Right ventricle myocardium inferior (tissue), 1 donor: ENCODE measurements around the gene KATNA1. TPM values are rescaled to one million over a fixed set of nuclear protein-coding genes. Genes with fewer than 3 reads are reported as not detected.
"Not testable (repeated sequence)": the region's sequence is repeated elsewhere in the genome, so short reads cannot be mapped to it uniquely, and the experiment has no call there.

ENCODE experiments used
- ATAC-seq: fragments of 200-7000 bp; cut with Tn5 transposase; one replicate; pipeline ENCODE4 v1.9.1; 2020; ENCODE audit warnings: mild to moderate bottlenecking, moderate library complexity
- DNase-seq: peaks from one replicate; pipeline ENCODE4 v3.0.0; 2021; ENCODE audit errors: missing footprints
- intact Hi-C: fragments of 100-400 bp; cut with DNase I; formaldehyde crosslinking; loops from one replicate; pipeline ENCODE4 v1.11.0; 2022
- long read RNA-seq: library from polyadenylated mRNA; unstranded; transcript quantifications from one replicate; pipeline ENCODE4 v2.0.0, GENCODE V29; 2021
- total RNA-seq: library from RNA; stranded (reverse); fragmentation: NEBNext Ultra II Directional; extraction: Animal tissue kit (Norgen Biotek cat#: 25700); gene quantifications from one replicate; pipeline ENCODE4 v1.2.1, GENCODE V29; 2021
- donor health status: DM: no; HTN: yes; CAD: no; lungs with severe emphysema.

KATNA1 gene
- 11.4 TPM for total RNA-seq
- long read RNA-seq, transcript KATNA1-203 (11 exons, 1,984 nt) = major isoform, 13 of 14 reads
- long read RNA-seq, partial matches to known transcripts = 1 of 14 reads
- long read RNA-seq, other reads (novel, unspliced or antisense) = 0 of 14 reads

DNA sequence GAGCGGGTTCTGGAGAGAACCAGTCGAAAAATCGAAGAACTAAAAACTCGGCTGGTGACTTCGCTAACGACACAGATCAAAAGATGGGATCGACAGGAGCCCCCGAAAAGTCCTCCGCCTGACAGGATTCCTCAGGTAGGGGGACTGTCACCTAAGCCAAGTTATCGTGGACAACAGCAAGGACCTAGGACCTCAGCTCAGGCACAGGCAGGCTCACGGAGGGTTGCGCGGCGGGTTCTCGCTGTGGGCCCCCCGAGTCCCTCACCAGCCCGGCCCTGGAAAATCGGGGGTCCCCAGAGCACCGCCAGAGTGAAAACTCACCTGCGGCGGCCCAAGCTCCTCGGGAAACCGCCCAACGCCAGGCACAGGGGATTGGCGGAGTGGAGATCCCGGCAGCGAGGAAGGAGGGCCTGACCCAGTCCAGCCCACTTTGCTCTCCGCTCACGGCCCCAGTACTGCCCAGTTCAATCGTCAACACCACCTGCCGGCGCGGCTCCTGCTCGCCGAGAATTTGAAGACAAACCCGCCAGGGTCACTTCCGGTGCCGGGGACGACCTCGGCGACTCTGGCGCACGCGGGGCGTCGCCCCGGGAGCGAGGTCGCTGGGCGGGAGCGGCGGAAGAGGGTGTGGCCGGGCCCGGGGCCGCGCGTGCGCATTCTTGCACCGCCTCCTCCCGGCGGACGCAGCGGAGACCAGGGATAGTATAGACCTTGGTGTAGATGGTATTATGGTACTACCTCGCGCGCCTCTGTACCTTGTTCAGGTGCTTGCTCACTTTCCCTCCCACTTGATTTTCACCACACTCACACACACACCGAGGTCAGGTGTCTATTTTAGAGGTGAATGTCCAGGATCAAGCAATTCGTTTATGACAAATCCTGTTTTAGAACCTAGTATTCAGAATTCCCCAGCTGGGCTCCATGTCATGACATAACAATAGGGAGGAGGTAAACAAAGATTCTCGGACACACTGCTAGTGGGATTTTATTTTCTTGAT lies at the start of gene KATNA1:
KATNA1 (minus strand) TSS at position 567 of the 998 bp plus-strand sequence. CDS start 10,167 bp downstream, outside the sequence.
- intact Hi-C loops = loop anchor here (2.0 to 5.0 kb wide), 2 partner anchors 68 to 81 kb away; partner anchors contain the start of gene GINM1
- DNase-seq (peak; percentile 93), ATAC-seq (peak; percentile 98)

- ATAC-seq (no peak), DNase-seq (no peak)
- intact Hi-C loops = no loop called here
These were observed 49.7 kb upstream of the KATNA1 start for GRCh38 chr6:149698175-149698574.

DNA sequence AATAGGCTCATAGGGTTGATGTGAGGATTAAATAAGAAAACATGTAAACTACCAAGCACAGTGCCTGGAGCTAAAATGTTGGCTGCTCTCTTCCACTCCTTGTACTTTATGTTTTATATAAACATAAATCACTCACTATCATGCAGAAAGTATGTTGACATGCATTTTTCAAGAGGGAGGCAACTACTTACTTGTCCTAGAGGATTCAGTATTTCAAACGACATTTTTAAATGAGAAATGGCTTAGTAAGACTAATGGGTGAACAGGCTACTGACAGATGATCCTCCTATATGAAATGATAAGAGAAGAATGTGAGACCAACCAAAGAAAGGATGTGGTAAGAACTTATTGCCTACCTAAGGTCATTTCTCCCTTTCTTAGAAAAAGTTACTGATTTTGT lies 48.4 kb upstream of the KATNA1 start:
- intact Hi-C loops = no loop called here
- ATAC-seq = no peak
- DNase-seq = no peak

GRCh38 chr6:149694921-149695320 lies 46.4 kb upstream of the KATNA1 start:
- no peak for ATAC-seq
- no peak for DNase-seq
- intact Hi-C loops = no loop called here

DNA sequence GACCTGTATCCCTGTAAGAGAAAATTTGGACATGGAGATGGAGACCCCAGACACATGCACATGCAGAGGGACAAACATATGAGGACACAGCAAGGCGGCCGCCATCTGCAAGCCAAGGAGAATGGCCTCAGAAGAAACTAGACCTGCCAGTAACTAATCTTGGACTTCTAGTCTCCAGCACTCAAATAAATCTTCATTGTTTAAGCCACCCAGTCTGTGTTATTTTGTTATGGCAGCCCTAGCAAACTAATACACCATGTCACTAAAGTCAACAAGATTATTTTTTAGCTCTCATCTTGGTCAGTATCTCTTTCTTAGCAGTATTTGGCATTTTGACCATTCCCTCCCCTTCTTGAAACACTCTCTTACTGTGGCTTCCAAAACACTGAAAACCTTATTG lies 42.7 kb upstream of the KATNA1 start:
- intact Hi-C loops = no loop called here
- ATAC-seq (no peak), DNase-seq (no peak)

- intact Hi-C loops = no loop called here
- ATAC-seq = peak; percentile 37
- DNase-seq = no peak
These were observed 37.7 kb upstream of the KATNA1 start for GRCh38 chr6:149686230-149686629.

GRCh38 chr6:149683256-149683859 lies 34.8 kb upstream of the KATNA1 start:
- peak; percentile 82 for ATAC-seq
- intact Hi-C loops = no loop called here
- no peak for DNase-seq

DNA sequence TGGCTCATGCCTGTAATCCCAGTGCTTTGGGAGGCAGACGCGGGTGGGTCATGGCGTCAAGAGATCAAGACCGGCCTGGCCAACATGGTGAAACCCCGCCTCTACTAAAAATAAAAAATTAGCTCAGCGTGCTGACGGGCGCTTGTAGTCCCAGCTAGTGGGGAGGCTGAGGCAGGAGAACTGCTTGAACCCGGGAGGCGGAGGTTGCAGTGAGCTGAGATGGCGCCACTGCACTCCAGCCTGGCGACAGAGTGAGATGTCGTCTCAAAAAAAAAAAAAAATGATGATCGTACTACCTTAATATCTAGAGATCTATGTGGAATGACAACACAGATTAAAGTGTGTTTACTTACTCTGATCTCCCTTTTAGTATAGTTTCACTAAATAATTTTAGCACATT lies 33.3 kb upstream of the KATNA1 start:
- DNase-seq, ATAC-seq, intact Hi-C loops: not testable (repeated sequence)

DNA sequence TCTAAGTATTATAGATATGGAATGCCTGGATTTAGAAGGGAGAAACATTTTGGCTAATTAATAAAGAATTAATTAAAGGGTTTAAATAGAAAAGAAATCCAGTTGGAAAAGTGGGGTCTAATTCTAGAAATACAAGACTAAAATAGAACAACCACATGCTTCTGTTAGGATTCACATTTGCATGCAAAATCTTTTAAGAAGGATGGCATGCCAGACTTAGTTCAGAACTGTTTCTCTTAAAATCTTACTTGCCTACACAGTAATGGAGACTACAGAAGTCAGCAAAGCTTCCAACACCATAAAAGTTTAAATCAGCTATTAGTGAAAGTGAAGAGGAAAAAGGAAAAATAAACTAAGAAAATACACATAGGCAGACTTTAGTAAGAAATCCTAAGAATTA lies 32.7 kb upstream of the KATNA1 start:
- intact Hi-C loops = no loop called here
- no peak for ATAC-seq
- no peak for DNase-seq

DNA sequence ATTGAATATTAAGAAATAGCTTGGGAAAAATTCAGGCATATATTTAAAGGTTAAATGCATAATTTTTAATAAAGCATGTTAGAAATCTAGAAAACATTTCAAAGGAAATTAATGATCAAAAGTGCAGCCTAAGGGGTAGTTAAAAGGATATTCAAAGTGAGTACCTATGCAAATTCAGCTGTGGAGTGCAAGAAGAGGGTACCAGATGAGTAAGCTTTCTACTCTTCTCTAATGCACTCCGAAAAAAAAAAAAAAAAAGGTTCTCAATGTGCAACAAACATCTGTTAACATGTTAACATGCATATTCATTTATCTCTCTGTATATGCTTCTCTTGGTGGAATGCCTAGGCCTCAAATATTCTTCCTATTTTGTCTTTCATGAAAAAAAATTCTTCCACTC lies 32.0 kb upstream of the KATNA1 start:
- DNase-seq (no peak), ATAC-seq (no peak)
- intact Hi-C loops = no loop called here

- DNase-seq, ATAC-seq, intact Hi-C loops: not testable (repeated sequence)
These were observed 23.8 kb upstream of the KATNA1 start for GRCh38 chr6:149672265-149672664.

DNA sequence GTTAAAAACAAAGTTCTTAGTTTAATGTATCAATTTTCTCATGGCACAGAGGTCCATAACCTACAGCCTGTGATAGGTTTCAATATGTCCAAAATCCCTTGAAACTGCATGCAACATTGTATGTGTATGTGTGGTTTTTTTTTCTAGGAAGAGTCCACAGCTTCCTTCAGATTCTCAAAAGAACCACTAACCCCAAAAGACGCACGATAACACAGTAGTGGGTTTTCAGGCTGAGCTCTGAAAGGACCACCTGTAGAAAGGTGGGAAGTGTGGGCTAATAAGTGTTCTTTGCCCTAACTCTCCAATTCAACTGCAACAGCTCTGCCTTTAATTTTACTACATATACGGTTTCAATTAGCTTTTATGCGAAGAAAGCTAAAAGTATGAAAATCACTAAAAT lies 11.5 kb upstream of the KATNA1 start:
- ATAC-seq = no peak
- DNase-seq = no peak
- intact Hi-C loops = no loop called here

DNA sequence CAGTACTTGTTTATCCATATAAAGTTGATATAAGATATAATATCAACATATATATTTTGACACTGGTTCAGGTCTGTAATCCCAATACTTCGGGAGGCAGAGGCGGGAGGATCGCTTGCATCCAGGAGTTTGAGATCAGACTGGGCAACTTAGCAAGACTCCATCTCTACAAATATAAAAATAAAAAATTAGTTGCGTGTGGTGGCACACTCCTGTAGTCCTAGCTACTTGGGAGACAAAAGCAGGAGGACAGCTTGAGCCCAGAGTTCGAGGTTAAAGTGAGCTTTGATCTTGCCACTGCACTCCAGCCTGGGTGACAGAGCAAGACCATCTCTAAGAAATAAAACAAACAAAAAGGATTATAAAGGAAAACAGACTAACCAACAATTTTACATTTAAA lies 8.9 kb upstream of the KATNA1 start:
- intact Hi-C loops = no loop called here
- ATAC-seq (no peak), DNase-seq (no peak)

GRCh38 chr6:149651056-149651455 lies 2.5 kb upstream of the KATNA1 start:
- DNase-seq (no peak), ATAC-seq (no peak)
- intact Hi-C loops = no loop called here

DNA sequence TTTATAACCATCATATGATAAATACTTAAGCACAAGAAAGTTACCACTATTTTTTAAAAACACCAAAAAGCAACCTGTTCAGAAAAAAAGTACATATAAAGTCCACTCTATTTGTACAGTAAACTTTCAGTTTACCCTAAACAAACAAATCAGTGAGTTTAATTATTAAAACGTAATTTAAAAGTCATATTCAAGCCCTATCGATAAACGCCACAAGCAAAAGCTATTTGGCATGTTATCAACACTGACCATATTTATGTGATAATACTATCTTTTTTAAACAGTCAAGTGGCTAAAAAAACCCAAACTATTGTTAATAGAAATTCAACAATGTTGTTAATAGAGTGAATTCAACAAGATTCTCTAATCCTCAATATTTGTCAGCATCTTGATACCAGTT lies 1.9 kb downstream of the KATNA1 start:
- DNase-seq (no peak), ATAC-seq (no peak)
- intact Hi-C loops = loop anchor here (5.0 kb wide), 1 partner anchor 79 kb away; the partner anchor contains the start of gene GINM1

GRCh38 chr6:149642829-149643580 lies 5.5 kb downstream of the KATNA1 start:
- intact Hi-C loops = no loop called here
- no peak for DNase-seq
- no peak for ATAC-seq

DNA sequence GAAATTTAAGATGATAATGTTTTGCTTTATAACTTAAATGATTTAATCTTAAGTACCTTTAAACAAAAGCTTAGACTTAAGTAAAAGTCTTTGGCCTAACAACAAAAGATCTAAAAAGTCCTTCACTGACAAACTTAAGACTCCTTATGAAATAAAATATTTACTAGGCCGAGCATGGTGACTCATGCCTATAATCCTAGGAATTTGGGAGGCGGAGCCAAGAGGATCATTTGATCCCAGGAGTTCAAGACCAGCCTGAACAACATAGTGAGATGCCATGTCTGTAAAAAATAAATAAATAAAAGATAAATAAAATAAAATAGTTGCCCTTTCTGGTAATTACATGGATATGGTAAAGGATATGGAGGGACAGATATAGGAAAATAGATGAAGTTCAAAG lies 12.4 kb downstream of the KATNA1 start:
- intact Hi-C loops = no loop called here
- DNase-seq (no peak), ATAC-seq (no peak)

DNA sequence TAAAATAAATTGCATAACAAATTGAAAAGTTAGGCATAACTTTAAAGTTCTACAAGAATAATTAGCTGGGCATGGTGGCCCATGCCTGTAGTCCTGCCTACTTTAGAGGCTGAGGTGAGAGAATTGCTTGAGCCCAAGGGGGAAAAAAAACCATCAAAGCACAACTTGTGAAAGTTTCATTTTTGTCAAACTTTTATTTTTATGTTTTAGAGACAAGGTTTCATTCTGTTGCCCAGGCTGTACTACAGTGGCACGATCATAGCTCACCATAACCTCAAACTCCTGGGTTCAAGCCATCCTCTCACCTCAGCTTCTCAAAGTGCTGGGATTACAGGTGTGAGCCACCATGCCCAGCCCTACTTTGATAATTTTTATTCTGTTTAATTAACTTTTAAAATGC lies 14.2 kb downstream of the KATNA1 start:
- intact Hi-C loops = no loop called here
- no peak for ATAC-seq
- no peak for DNase-seq

DNA sequence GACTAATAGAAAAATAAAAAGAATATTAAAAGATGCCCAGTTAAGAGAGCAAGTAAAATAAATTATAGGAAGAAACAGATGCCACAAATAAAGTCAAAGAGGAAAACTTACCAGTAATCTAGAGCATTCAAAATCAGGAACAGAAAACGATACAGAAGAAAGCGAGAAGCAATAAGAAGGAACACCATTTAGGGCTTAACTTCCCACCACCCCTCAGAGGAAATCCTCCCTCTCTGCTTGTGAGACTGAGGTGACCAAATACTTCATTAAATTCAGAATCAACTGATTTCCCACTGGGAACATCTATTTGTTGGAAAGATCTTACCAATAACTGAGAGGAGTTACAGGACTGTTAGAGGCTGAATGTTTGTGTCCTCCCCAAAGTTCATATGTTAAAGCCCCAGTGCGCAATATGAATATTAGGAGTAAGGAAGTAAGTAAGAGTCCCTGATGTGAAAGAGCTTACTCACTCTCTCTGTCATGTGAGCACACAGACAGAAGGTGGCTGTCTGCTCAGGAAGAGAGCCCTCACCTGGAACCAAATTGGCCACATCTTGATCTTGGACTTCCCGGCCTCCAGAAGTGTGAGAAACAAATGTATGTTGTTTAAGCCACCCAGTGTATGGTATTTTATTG lies 19.5 kb downstream of the KATNA1 start:
- ATAC-seq = no peak
- intact Hi-C loops = no loop called here
- no peak for DNase-seq
